Measurements from ENCODE around the gene ANKS1B. TPM values are rescaled to one million over a fixed set of nuclear protein-coding genes. Genes with fewer than 3 reads are reported as not detected.

ANKS1B gene
- total RNA-seq, 1 experiment from 2014 or later: 9.7 TPM

GRCh38 chr12:99093166-99093565 is 891.6 kb downstream of the ANKS1B start:
- in situ Hi-C loops (cut with HindIII; ENCODE audit: low pct_unique_long_range_greater_than_20kb, low sequenced_read_pairs) (no loop called here), intact Hi-C loops (cut with micrococcal nuclease; ENCODE audit: unreplicated experiment) (no loop called here)
- no peaks in the 10 kb centered on the region for H3K27me3 ChIP-seq (ENCODE audit: control insufficient read depth, insufficient read depth, low read length)
- no peak for ATAC-seq
- no peaks in the 10 kb centered on the region for H3K36me3 ChIP-seq (ENCODE audit: control insufficient read depth, insufficient read depth, low read length)
- BruUV-seq (replicated peaks): no TSS peak
- no peak overlapping the region for H3K4me3 ChIP-seq (ENCODE audit: low read depth in 2 of 2, low read length in 2 of 2)
- ChIA-PET CTCF (no interaction called here), POLR2A (no interaction called here)
- DNase-seq (ENCODE audit: low read depth, low spot score): no peak
- H3K4me1 ChIP-seq (ENCODE audit: control insufficient read depth, insufficient read depth, low read length): no peaks in the 10 kb centered on the region
- no peaks in the 10 kb centered on the region for H3K9me3 ChIP-seq (ENCODE audit: control insufficient read depth, insufficient read depth, low read depth, low read length)
- H3K27ac ChIP-seq (ENCODE audit: low read length): no peak overlapping the region
- TF ChIP-seq CTCF (IDR thresholded peaks at IDR 0.05) (no peak), POLR2AphosphoS5 (IDR thresholded peaks at IDR 0.05; ENCODE audit: low read depth, low read length) (no peak), REST (IDR thresholded peaks at IDR 0.05; ENCODE audit: insufficient read depth in 1 of 2, low read depth in 2 of 2, low read length in 1 of 2) (no peak), SIN3A (IDR thresholded peaks at IDR 0.05; ENCODE audit: borderline replicate concordance, insufficient read depth, low read depth, low read length) (no peak)

GRCh38 chr12:99092100-99092851 is 892.5 kb downstream of the ANKS1B start:
- POLR2A ChIA-PET: interaction anchor here (0.9 kb wide), 1 partner anchor 13 kb away, joined by 4 read pairs; no protein-coding TSS in a partner anchor
- Histone ChIP-seq H3K4me1 (ENCODE audit: control insufficient read depth, insufficient read depth, low read length) (no peaks in the 10 kb centered on the region), H3K27me3 (ENCODE audit: control insufficient read depth, insufficient read depth, low read length) (no peaks in the 10 kb centered on the region), H3K9me3 (ENCODE audit: control insufficient read depth, insufficient read depth, low read depth, low read length) (no peaks in the 10 kb centered on the region), H3K4me3 (ENCODE audit: low read depth in 2 of 2, low read length in 2 of 2) (no peak overlapping the region), H3K27ac (ENCODE audit: low read length) (no peak overlapping the region), H3K36me3 (ENCODE audit: control insufficient read depth, insufficient read depth, low read length) (no peaks in the 10 kb centered on the region)
- TF ChIP-seq TCF7L2 (IDR thresholded peaks at IDR 0.05; ENCODE audit: low read depth, low read length) (no peak), SIN3A (IDR thresholded peaks at IDR 0.05; ENCODE audit: borderline replicate concordance, insufficient read depth, low read depth, low read length) (no peak), REST (IDR thresholded peaks at IDR 0.05; ENCODE audit: insufficient read depth in 1 of 2, low read depth in 2 of 2, low read length in 1 of 2) (no peak), POLR2AphosphoS5 (IDR thresholded peaks at IDR 0.05; ENCODE audit: low read depth, low read length) (no peak), CTCF (IDR thresholded peaks at IDR 0.05) (no peak)
- ATAC-seq (no peak), DNase-seq (ENCODE audit: low read depth, low spot score) (no peak)
- in situ Hi-C loops (cut with HindIII; ENCODE audit: low pct_unique_long_range_greater_than_20kb, low sequenced_read_pairs): no loop called here
- no TSS peak for BruUV-seq (replicated peaks)
- intact Hi-C loops (cut with micrococcal nuclease; ENCODE audit: unreplicated experiment): no loop called here
- CTCF ChIA-PET: interaction anchor here (0.7 kb wide), 1 partner anchor 302 kb away, joined by 10 read pairs; no protein-coding TSS in a partner anchor
